Activated B cell treated with CpG ODN at 0.5 μM for 24 hours (primary cell): ENCODE results near the gene OTOS. TPM values are rescaled to one million over a fixed set of nuclear protein-coding genes. Genes with fewer than 3 reads are reported as not detected.

Experiments
- ATAC-seq: fragments of 200-7000 bp; cut with Tn5 transposase; one replicate; pipeline ENCODE4 v1.10.0; 2021; ENCODE audit warnings: low read depth, mild to moderate bottlenecking, moderate library complexity
- CTCF ChIA-PET: fragments of 350-600 bp; sonication (Branson Sonifier 250); formaldehyde crosslinking; loops from one replicate; lab custom pipeline; 2021; ENCODE audit warnings: antibody characterized with exemption; lab: Charles Lee
- POLR2A ChIA-PET: fragments of 350-600 bp; sonication (Branson Sonifier 250); formaldehyde crosslinking; loops from one replicate; lab custom pipeline; 2021; ENCODE audit warnings: antibody characterized with exemption; lab: Charles Lee
- DNase-seq: peaks from one replicate; pipeline ENCODE4 v3.0.0; 2022
- H3K27ac Mint-ChIP-seq: one replicate; pipeline ENCODE4 v1.8.0; 2020; ENCODE audit warnings: mixed read lengths
- H3K27me3 Mint-ChIP-seq: one replicate; pipeline ENCODE4 v1.8.0; 2021; ENCODE audit warnings: mixed read lengths
- H3K36me3 Mint-ChIP-seq: one replicate; pipeline ENCODE4 v1.8.0; 2021; ENCODE audit warnings: low read depth, mixed read lengths
- H3K4me1 Mint-ChIP-seq: one replicate; pipeline ENCODE4 v1.8.0; 2021; ENCODE audit warnings: mixed read lengths
- H3K4me3 Mint-ChIP-seq: one replicate; pipeline ENCODE4 v1.8.0; 2020; ENCODE audit warnings: mild to moderate bottlenecking, mixed read lengths
- H3K9me3 Mint-ChIP-seq: one replicate; pipeline ENCODE4 v1.8.0; 2020; ENCODE audit warnings: mixed read lengths
- CTCF ChIP-seq: fragments of 200-600 bp; IDR thresholded peaks from one replicate; pipeline ENCODE4 v1.8.0; 2022; ENCODE audit warnings: antibody characterized with exemption, mild to moderate bottlenecking
- intact Hi-C: fragments of 100-400 bp; cut with micrococcal nuclease; formaldehyde crosslinking; loops from one replicate; pipeline ENCODE4 v1.15.1; 2024
- total RNA-seq: library from RNA; stranded (reverse); gene quantifications from 2 replicates; pipeline ENCODE4 v1.2.3, GENCODE V29; 2022

OTOS gene
- total RNA-seq, 1 donor from 2014 or later: not detected

- no peak for TF ChIP-seq CTCF
- Mint-ChIP-seq H3K4me3 (no peak overlapping the region), H3K36me3 (no peaks in the 10 kb centered on the region), H3K9me3 (peaks cover 5% of the 10 kb centered on the region), H3K4me1 (no peaks in the 10 kb centered on the region), H3K27ac (no peak overlapping the region), H3K27me3 (peaks cover 10% of the 10 kb centered on the region)
- intact Hi-C loops: no loop called here
- no peak for ATAC-seq
- CTCF ChIA-PET: no interaction called here
- no peak for DNase-seq
- POLR2A ChIA-PET: no interaction called here
These were observed 14.7 kb upstream of the OTOS start for GRCh38 chr2:240155048-240155744.

DNA sequence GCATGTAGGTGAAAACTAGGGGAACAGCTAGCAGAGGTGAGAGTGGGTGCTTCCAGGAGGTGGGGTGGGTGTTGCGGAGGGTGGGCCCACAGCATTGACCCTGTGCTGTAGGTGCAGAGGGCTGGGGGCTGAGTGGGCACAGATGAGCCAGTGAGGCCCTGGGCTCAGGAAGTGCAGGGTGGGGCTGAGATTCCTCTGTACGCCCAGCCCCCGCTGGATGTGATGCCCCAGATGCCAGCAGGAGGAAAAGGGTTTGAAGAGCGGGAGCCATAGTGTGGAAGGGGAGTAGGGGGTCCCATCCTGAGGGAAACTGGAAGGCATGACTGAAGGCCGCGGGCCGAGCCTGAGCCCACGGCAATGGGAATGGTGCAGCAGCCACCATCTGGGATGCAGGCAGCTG lies 14.1 kb upstream of the OTOS start:
- Mint-ChIP-seq H3K4me1 (no peaks in the 10 kb centered on the region), H3K27ac (no peak overlapping the region), H3K27me3 (peaks cover 12% of the 10 kb centered on the region), H3K4me3 (no peak overlapping the region), H3K9me3 (peaks cover 5% of the 10 kb centered on the region), H3K36me3 (no peaks in the 10 kb centered on the region)
- ChIA-PET POLR2A (no interaction called here), CTCF (no interaction called here)
- no peak for ATAC-seq
- DNase-seq: no peak
- intact Hi-C loops: no loop called here
- no peak for TF ChIP-seq CTCF

DNA sequence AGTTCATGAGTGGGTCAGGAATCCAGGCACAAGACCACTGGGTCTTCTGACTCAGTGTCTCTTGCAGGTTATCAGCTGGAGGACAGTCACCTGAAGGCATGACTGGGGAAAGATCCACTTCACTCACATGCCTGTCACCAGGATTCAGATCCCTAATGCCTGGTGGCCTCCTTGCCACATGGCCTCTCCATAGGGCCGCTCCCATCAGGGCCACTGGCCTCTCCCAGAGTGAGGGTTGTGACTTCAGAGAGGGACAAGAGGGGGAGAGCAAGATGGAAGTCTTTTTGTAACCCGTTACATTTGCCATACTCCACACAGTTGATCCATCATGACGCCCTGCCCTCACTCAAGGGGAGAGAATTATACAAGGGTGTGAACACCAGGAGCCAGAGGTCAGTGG lies 13.0 kb upstream of the OTOS start:
- ChIA-PET POLR2A (no interaction called here), CTCF (no interaction called here)
- H3K36me3 Mint-ChIP-seq: no peaks in the 10 kb centered on the region
- H3K4me1 Mint-ChIP-seq: no peaks in the 10 kb centered on the region
- H3K9me3 Mint-ChIP-seq: peaks cover 5% of the 10 kb centered on the region
- intact Hi-C loops: no loop called here
- no peak for TF ChIP-seq CTCF
- no peak overlapping the region for H3K27ac Mint-ChIP-seq
- H3K27me3 Mint-ChIP-seq: peaks cover 12% of the 10 kb centered on the region
- ATAC-seq (no peak), DNase-seq (no peak)
- no peak overlapping the region for H3K4me3 Mint-ChIP-seq

DNA sequence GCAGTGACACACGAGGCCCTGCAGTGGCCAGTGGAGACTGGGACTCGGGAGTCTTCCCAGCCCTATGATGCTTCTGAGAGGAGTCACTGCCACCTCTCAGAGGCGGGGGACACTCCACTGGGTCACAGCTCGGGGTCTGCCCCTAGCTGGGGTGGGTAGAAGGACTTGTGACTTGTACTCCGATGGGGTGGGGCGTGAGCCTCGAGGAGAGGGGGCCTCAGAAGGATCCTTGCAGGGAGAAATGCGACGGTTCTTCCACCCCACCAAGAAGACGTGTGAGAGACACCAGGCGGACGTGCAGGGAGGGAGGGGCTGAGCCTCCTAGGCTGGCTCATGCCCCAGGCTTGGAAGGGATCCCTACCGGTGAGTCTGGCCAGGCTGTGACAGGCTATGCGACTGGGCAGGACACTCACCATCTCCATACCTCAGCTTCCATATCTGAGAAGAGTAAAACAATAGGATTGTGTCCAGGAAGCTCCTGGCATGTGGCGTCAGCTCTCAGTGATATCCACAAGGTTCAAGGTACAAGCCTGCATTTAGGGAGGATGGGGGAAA lies 11.1 kb upstream of the OTOS start:
- CTCF ChIA-PET: no interaction called here
- H3K27me3 Mint-ChIP-seq: peaks cover 12% of the 10 kb centered on the region
- ATAC-seq: no peak
- no peak for TF ChIP-seq CTCF
- no peak overlapping the region for H3K4me3 Mint-ChIP-seq
- intact Hi-C loops: no loop called here
- no peak overlapping the region for H3K27ac Mint-ChIP-seq
- H3K4me1 Mint-ChIP-seq: no peaks in the 10 kb centered on the region
- no peaks in the 10 kb centered on the region for H3K36me3 Mint-ChIP-seq
- DNase-seq: no peak
- POLR2A ChIA-PET: interaction anchor here (0.7 kb wide), 1 partner anchor 285 kb away, joined by 3 read pairs; no protein-coding TSS in a partner anchor
- peaks cover 5% of the 10 kb centered on the region for H3K9me3 Mint-ChIP-seq

DNA sequence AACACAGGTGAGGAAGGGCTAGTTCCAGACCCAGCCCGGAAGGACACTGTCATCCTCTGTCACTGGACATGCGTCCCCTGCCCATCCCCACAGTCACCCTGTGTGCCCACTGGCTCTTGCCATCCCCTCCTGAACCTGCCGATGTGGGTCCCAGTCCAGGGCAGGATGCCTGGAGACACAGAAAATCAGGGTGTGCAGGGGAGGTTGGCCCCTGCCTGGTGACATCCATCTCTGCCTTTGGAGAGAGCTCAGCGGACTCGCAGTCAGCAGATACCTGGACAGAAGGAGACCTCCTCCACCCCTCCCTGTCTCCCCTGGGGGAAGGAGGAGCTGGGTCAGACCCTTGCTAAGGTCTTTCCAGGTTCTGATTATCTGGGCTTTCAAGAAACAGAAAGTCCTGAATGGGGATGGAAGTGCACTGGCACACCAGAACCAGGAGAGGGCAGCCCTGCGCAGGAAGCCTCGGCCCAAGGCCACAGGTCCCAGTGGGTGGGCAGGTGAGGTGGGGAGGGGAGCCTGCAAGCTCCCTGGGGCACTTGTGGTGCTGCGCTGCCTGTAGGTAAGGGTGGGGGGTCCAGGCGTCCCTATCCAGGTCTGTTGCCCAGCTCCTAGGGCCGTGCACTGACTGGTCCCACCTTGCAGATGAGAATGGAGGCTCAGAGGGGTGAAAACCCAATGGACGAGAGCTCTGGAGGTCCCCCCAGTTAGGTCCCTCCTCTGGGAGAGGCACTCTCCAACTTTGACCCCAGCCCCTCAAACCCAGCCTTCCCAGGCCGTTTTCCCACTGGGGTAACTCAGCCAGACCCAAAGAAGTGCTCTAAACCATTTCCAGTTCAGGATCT lies 9.7 kb upstream of the OTOS start:
- Mint-ChIP-seq H3K4me1 (no peaks in the 10 kb centered on the region), H3K4me3 (no peak overlapping the region), H3K9me3 (peaks cover 5% of the 10 kb centered on the region), H3K36me3 (no peaks in the 10 kb centered on the region), H3K27ac (no peak overlapping the region), H3K27me3 (peaks cover 12% of the 10 kb centered on the region)
- intact Hi-C loops: loop anchor here (1.0 to 10.0 kb wide), 2 partner anchors 288 to 1015 kb away; no protein-coding TSS in a partner anchor
- no peak for TF ChIP-seq CTCF
- POLR2A ChIA-PET: no interaction called here
- DNase-seq: no peak
- ATAC-seq: peak; percentile 60
- CTCF ChIA-PET: interaction anchor here (1.1 kb wide), 1 partner anchor 8 kb away, joined by 4 read pairs; no protein-coding TSS in a partner anchor
